AG04450 (cell line): ENCODE measurements around the gene PPP2R5E. TPM values are rescaled to one million over a fixed set of nuclear protein-coding genes. Genes with fewer than 3 reads are reported as not detected.
"Not testable (repeated sequence)": the region's sequence is repeated elsewhere in the genome, so short reads cannot be mapped to it uniquely, and the experiment has no call there.

Source experiments
- CTCF ChIA-PET: fragments of 300-600, 350-600 bp; formaldehyde crosslinking; extraction: SDS; loops from one replicate; lab custom pipeline; 2022; ENCODE audit warnings: antibody characterized with exemption, inconsistent platforms; lab: Charles Lee
- POLR2A ChIA-PET: fragments of 350-600 bp; formaldehyde crosslinking; extraction: SDS; loops from one replicate; lab custom pipeline; 2021; ENCODE audit warnings: antibody characterized with exemption, inconsistent platforms; lab: Yijun Ruan, JAX
- DNase-seq: peaks from one replicate; pipeline ENCODE4 v3.0.0-alpha.2; 2011; ENCODE audit warnings: low read depth, low spot score
- H3K27ac ChIP-seq: one replicate; pipeline ENCODE4 v1.5.1; 2012; ENCODE audit warnings: low read depth, low read length, control low read depth
- H3K27me3 ChIP-seq: one replicate; pipeline ENCODE4 v1.6.0; 2012; ENCODE audit warnings: low read length; ENCODE audit not compliant: control insufficient read depth, insufficient read depth
- H3K4me3 ChIP-seq: 2 replicates; pipeline ENCODE4 v1.5.1; 2011; ENCODE audit warnings: mild to moderate bottlenecking, low read depth, low read length, control low read depth
- H3K9me3 ChIP-seq: 2 replicates; pipeline ENCODE4 v1.5.1; 2012; ENCODE audit warnings: low read length; ENCODE audit not compliant: control insufficient read depth, insufficient read depth
- polyA minus RNA-seq: library from RNA; depleted of rRNA, polyadenylated mRNA; stranded (reverse); fragments of >200 nt; gene quantifications from 2 replicates; pipeline ENCODE4 v1.2.3, GENCODE V29; 2011; rRNA and poly(A)+ RNA removed
- polyA plus RNA-seq: library from polyadenylated mRNA; depleted of rRNA; stranded (reverse); fragments of >200 nt; gene quantifications from 2 replicates; pipeline ENCODE4 v1.2.3, GENCODE V29; 2011; rRNA removed
- TF ChIP-seq, protein P1 (sequence below): IDR thresholded peaks from 2 replicates; pipeline ENCODE4 v1.5.1; 2011; ENCODE audit warnings: low read depth, low read length, control low read depth, inconsistent platforms

The PPP2R5E gene
- polyA plus RNA-seq, result 18.2 and 20.3 TPM in 2 replicates
- polyA minus RNA-seq, result 10.1 and 24.6 TPM in 2 replicates

DNA sequence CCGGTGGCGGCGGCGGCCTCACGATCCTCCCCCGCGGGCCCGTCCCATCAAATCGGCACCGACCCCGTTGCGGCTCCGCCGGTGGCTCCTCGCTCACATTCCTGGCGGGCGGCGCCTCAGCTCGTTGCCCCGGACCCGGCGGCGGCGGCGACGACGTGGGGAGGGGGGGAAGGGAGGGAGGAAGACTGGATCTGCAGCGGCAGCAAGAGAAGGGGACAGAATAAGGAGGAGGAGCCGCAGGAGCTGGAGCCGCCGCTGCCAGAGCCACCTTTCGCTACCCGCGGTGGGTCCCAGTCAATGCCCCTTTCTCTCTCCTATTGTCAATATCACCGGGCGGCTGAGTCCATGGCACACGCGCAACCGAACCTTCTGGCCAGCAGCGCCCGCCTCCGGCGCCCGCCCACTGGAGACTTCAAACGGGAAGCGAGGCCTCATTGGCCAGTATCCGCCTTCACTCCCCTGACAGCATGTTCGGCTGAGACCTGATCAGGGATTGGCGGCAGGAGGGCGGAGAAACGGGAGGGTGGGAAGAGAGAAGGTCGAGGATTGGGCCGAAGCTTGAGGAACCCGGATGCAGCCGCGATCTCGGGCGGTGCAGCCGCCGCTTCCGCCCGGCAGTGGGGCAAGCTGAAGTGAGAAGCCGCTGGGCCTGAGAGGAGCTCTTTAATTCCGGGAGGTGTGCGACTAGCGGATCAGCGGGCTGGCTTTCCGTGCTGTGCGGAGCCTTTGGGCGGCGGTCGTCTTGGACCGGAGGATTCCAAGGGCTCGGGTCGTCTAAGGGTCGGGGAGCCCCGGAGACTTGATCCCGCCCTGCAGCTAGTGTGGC lies at the start of gene PPP2R5E:
TSS of gene PPP2R5E (minus strand) at position 378 of the 826 bp plus-strand sequence. CDS start 3,692 bp downstream, outside the sequence.
- Histone ChIP-seq H3K27ac (peak within 1 kb of the TSS; percentile 77), H3K27me3 (no peaks in the 10 kb centered on the region), H3K9me3 (no peaks in the 10 kb centered on the region), H3K4me3 (peak within 1 kb of the TSS; percentile 89)
- ChIA-PET POLR2A (interaction anchor here (0.6 to 1.7 kb wide), 8 partner anchors 10 to 146 kb away, joined by 3 to 13 read pairs (median 6); partner anchors contain the start of gene WDR89), CTCF (interaction anchor here (1.2 to 2.5 kb wide), 3 partner anchors 18 to 155 kb away, joined by 3 to 35 read pairs (median 5); no protein-coding TSS in a partner anchor)
- TF ChIP-seq, protein P1, sequence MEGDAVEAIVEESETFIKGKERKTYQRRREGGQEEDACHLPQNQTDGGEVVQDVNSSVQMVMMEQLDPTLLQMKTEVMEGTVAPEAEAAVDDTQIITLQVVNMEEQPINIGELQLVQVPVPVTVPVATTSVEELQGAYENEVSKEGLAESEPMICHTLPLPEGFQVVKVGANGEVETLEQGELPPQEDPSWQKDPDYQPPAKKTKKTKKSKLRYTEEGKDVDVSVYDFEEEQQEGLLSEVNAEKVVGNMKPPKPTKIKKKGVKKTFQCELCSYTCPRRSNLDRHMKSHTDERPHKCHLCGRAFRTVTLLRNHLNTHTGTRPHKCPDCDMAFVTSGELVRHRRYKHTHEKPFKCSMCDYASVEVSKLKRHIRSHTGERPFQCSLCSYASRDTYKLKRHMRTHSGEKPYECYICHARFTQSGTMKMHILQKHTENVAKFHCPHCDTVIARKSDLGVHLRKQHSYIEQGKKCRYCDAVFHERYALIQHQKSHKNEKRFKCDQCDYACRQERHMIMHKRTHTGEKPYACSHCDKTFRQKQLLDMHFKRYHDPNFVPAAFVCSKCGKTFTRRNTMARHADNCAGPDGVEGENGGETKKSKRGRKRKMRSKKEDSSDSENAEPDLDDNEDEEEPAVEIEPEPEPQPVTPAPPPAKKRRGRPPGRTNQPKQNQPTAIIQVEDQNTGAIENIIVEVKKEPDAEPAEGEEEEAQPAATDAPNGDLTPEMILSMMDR, result no peak
- peak; percentile 97 for DNase-seq

DNA sequence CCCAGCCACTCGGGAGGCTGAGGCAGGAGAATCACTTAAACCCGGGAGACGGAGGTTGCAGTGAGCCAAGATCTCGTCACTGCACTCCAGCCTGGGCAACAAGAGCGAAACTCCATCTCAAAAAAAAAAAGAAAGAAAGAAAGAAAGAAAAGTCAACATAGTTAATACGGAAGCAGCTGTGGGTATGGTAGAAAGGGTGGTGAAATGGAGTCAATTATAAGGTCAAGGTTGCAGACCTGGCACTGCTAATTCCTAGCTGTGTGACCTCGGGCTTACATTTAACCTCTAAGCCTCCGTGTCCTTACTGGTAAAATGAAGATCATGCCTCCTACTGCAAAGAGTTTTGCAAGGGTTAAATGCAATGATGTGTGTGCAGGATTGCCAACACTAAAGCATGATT lies 39.9 kb upstream of the PPP2R5E start:
- CTCF ChIA-PET, POLR2A ChIA-PET, DNase-seq, H3K27me3 ChIP-seq, H3K4me3 ChIP-seq, H3K9me3 ChIP-seq, H3K27ac ChIP-seq: not testable (repeated sequence)

DNA sequence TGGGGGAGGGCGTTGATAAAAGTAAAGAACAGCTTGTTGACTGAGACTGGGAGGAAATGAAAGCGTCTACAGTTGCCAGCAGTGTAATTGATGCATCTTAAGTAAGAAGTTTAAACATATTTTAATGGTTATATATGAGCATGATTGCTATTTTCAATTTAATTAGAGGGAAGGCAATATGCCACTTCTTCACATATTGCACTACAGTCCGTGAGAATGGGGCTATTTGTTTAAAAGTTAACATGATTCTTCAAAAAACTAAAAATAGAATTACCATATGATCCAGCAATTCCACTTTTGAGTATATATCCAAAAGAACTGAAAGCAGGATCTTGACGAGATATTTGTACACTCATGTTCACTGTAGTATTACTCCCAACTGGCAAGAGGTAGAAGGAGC lies 38.3 kb upstream of the PPP2R5E start:
- no peaks in the 10 kb centered on the region for H3K27me3 ChIP-seq
- TF ChIP-seq, protein P1, result no peak

DNA sequence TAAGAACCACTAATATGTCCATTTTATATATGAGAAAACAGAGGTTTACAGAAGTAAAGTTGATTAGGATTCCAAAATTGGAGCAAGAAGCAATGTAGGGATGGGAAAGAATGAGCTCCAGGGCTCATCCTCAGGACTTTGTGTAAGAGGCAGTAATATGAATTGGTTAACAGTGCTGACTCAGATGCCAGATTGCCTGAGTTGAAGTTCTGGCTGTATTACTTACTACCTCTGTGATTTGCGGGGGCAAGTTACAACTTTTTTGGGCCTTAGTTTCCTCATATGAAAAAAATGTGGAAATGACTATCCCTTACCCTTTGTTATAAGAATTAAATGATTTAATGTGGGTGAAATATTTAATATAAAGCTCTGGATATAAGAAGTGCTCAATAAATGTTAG lies 35.1 kb upstream of the PPP2R5E start:
- Histone ChIP-seq H3K27me3 (no peaks in the 10 kb centered on the region), H3K27ac (no peak overlapping the region), H3K4me3 (no peak overlapping the region), H3K9me3 (no peaks in the 10 kb centered on the region)
- no peak for DNase-seq
- ChIA-PET POLR2A (no interaction called here), CTCF (no interaction called here)
- TF ChIP-seq, protein P1, result no peak

More for the DNA sequence above, 38.3 kb upstream of the PPP2R5E start:
- DNase-seq, result no peak
- Histone ChIP-seq H3K4me3 (no peak overlapping the region), H3K9me3 (no peaks in the 10 kb centered on the region), H3K27ac (no peak overlapping the region)
- ChIA-PET CTCF (no interaction called here), POLR2A (no interaction called here)

DNA sequence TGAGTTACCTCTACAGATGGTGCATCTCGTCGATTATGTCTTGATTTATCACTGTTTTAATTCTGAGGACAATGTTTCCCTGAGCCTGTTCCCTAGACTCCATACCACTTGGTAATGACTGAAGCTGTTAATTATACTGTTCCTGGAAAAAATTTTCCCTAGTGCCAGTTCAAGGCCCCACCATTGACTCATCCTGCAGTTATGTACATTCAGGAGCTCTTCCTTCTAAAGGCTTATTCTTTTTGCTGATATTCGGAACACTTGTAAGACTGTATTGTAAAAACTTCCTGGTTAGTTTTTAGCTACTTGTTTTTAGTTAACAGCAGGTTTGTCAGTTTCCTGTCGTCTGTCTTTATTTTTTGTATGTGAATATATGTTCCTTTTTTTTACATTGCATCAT lies 30.4 kb upstream of the PPP2R5E start:
- no peak for DNase-seq
- no peak overlapping the region for H3K4me3 ChIP-seq
- TF ChIP-seq, protein P1, result no peak
- no peak overlapping the region for H3K27ac ChIP-seq
- no peaks in the 10 kb centered on the region for H3K9me3 ChIP-seq
- no peaks in the 10 kb centered on the region for H3K27me3 ChIP-seq
- POLR2A ChIA-PET, result no interaction called here
- CTCF ChIA-PET, result interaction anchor here (0.5 kb wide), 1 partner anchor 298 kb away, joined by 3 read pairs; no protein-coding TSS in a partner anchor
